CD4-positive, alpha-beta T cell treated with Interleukin-4 for 1 hour (primary cell): ENCODE results near the gene AADACL4.
"Not testable (repeated sequence)": the region's sequence is repeated elsewhere in the genome, so short reads cannot be mapped to it uniquely, and the experiment has no call there.

ENCODE experiments used
- DNase-seq, 2 donors: peaks; one replicate each; pipeline ENCODE4 v3.0.0-alpha.2; 2020 to 2022

AADACL4 gene

GRCh38 chr1:12629985-12630760, 13.7 kb upstream of the AADACL4 start:
- DNase-seq = no peak

GRCh38 chr1:12630946-12631530, 12.8 kb upstream of the AADACL4 start:
- DNase-seq = no peak

GRCh38 chr1:12631571-12631970, 12.3 kb upstream of the AADACL4 start:
- no peak for DNase-seq

- DNase-seq = no peak
Observed at GRCh38 chr1:12634156-12634555, 9.7 kb upstream of the AADACL4 start.

GRCh38 chr1:12634696-12635202, 9.1 kb upstream of the AADACL4 start:
- no peak for DNase-seq

- DNase-seq = no peak
Observed at GRCh38 chr1:12636098-12636950, 7.6 kb upstream of the AADACL4 start.

GRCh38 chr1:12637693-12638092, 6.2 kb upstream of the AADACL4 start:
- no peak for DNase-seq

GRCh38 chr1:12640237-12640957, 3.5 kb upstream of the AADACL4 start:
- no peak for DNase-seq

GRCh38 chr1:12640958-12641272, 3.0 kb upstream of the AADACL4 start:
- no peak for DNase-seq

GRCh38 chr1:12643079-12643478, 806 bp upstream of the AADACL4 start:
- no peak for DNase-seq

GRCh38 chr1:12644237-12644636, 352 bp downstream of the AADACL4 start:
- no peak for DNase-seq

GRCh38 chr1:12644829-12645228, 944 bp downstream of the AADACL4 start:
- DNase-seq = no peak

GRCh38 chr1:12645401-12645800, 1.5 kb downstream of the AADACL4 start:
- not testable (repeated sequence) for DNase-seq

GRCh38 chr1:12648741-12649140, 4.9 kb downstream of the AADACL4 start:
- no peak for DNase-seq

- DNase-seq = no peak
Observed at GRCh38 chr1:12649971-12650421, 6.1 kb downstream of the AADACL4 start.

- no peak for DNase-seq
Observed at GRCh38 chr1:12654004-12654567, 10.2 kb downstream of the AADACL4 start.

GRCh38 chr1:12654657-12655056, 10.8 kb downstream of the AADACL4 start:
- no peak for DNase-seq

GRCh38 chr1:12656575-12656974, 12.7 kb downstream of the AADACL4 start:
- DNase-seq = no peak

- no peak for DNase-seq
Observed at GRCh38 chr1:12657060-12657884, 13.4 kb downstream of the AADACL4 start.

- not testable (repeated sequence) for DNase-seq
Observed at GRCh38 chr1:12657885-12658512, 14.1 kb downstream of the AADACL4 start.
